GM15510 (cell line): Measurements from ENCODE around the gene PIK3CB.

Experiments
- POLR2A ChIP-seq: IDR thresholded peaks from 3 replicates; pipeline ENCODE4 v1.6.1; 2011; ENCODE audit warnings: borderline replicate concordance; ENCODE audit not compliant: insufficient read length; ENCODE audit errors: extremely low read depth

The PIK3CB gene

GRCh38 chr3:138834596-138835396, at the start of gene PIK3CB:
TSS of gene PIK3CB (minus strand) at chr3:138834928. CDS start at chr3:138759343, 75,585 bp downstream.
- TF ChIP-seq POLR2A, result peak; percentile 82

- no peak for TF ChIP-seq POLR2A
These were observed 46.5 kb upstream of the PIK3CB start for GRCh38 chr3:138881233-138881632.

GRCh38 chr3:138879541-138880380, 45.0 kb upstream of the PIK3CB start:
- TF ChIP-seq POLR2A, result no peak

DNA sequence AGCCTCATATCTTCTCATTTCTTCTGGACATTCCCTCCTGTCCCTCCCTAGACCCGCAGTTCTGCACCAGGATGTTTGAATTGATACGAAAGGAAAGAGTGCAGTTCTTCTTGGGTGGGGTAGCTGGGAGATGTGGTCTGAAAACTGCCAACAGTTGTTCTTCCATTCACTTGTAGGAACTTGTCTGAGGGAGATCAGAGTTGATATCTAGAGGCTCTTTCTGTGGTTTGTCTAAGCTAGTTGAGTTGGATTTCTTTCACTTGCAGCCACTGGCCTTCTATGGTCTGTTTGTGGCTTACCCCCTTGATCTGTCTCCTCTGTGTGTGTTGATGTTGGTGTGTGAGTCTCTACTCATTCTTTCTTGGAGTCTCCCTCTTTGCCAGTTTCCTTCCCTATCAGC, 42.5 kb upstream of the PIK3CB start:
- TF ChIP-seq POLR2A, result no peak

DNA sequence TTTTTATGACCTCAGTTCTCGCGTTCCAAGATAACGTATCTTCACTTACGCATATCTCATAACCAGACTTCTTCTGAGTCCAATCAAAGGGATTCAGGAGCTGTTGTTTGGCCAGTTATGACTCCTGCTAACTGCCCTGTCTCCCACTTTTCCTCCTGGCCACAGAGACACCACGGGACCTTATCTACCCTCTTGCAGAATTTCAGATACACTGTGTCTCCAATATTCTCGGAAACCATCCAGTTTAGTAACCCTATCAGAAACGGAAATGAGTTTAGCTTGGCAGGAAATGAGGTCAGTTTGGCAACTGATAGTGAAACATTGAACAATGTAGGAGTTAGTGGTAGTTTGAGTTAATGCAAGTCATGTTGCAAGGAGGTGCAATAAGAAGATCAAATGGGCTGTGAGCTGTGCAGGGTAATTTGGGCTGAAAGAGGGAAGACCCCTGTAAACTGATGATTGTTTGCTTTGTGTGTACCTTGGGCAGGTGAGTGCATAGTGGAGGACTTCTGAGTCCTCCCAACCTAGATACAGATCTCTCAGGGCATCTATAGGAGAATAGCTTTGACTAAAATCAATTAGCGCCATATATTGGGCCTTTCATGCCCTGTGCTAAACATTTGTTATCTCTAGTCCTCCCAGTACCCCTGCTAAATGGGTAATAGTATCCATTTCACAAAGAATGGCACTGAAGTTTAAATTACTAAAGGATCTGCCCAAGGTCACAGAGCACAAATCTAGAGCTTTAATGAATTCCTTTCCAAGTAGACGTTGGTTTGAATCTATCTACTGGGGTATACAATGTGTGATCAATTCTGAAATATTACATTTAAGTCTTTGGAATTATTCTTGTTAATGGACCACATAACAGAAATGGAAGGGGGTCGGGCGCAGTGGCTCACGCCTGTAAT, 41.3 kb upstream of the PIK3CB start:
- no peak for TF ChIP-seq POLR2A

DNA sequence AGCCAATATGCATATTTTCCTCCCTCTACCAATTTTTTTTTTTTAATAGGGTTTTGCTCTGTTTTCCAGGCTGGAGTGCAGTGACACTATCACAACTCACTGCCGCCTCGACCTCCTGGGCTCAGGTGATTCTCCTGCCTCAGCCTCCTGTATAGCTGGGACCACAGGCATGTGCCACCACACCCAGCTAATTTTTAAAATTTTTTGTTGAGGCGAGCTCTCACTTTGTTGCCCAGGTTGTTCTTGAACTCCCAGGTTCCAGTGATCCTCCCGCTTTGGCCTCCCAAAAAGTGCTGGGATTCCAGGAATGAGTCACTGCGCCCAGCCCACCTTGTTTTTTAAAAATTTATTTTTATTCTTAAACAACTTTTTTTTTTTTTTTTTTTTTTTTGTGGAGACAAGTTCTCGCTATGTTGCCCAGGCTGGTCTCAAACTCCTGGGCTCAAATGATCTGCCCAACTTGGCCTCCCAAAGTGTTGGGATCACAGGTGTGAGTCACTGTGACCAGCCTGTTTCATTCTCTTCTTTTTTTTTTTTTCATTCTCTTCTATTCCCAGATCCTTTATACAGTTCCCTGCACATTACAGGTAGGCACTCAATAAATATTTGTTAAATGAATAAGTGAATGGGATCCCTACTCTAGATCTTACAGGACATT, 40.5 kb upstream of the PIK3CB start:
- no peak for TF ChIP-seq POLR2A

DNA sequence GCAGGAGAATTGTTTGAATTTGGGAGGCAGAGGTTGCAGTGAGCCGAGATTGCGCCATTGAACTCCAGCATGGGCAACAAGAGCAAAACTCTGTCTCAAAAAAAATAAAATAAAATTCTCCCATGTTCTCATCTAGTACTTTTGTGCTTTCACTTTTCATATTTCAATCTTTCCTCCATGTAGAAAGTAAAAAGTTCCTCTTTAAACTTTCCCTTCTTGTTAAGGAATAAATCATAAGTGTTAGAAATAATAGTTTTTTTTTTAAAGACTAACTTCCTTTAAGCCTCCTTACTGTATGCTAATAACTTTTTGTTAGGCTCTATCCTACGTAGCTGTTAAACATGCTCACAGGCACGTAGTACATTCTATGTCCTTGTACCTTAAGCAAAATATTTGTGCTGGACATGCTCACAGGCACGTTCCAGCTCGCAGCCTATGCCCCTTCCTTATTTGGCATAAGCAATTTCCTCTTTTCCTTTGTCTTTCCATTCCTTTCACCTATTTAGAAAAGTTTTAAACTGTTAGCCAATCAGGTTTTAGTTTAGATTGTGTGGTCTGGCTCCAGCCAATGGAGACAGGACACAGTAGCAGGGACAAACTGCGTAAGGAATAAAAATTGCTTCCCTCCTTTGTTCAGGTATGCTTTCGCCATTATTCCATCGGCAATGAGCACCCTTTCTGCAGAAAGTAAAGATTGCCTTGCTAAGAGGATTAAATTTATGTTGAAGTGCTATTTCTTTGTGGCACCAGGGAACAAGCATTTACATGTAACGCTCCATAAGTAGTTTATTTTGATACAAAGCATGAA, 38.9 kb upstream of the PIK3CB start:
- TF ChIP-seq POLR2A, result no peak

GRCh38 chr3:138872632-138873031, 37.9 kb upstream of the PIK3CB start:
- no peak for TF ChIP-seq POLR2A

GRCh38 chr3:138867996-138868395, 33.3 kb upstream of the PIK3CB start:
- TF ChIP-seq POLR2A, result no peak

DNA sequence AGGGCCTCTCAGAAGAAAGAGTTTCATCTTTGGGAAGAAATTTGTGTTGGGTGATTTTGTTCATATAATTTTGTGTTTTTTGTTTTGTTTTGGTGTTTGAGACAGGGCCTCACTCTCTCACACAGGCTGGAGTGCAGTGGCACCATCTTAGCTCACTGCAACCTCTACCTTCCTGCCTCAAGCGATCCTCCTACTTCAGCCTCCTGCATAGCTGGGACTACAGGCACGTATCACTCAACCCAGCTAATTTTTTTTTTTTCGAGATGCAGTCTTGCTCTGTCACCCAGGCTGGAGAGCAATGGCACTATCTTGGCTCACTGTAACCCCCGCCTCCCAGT, 29.0 kb upstream of the PIK3CB start:
- TF ChIP-seq POLR2A, result no peak

DNA sequence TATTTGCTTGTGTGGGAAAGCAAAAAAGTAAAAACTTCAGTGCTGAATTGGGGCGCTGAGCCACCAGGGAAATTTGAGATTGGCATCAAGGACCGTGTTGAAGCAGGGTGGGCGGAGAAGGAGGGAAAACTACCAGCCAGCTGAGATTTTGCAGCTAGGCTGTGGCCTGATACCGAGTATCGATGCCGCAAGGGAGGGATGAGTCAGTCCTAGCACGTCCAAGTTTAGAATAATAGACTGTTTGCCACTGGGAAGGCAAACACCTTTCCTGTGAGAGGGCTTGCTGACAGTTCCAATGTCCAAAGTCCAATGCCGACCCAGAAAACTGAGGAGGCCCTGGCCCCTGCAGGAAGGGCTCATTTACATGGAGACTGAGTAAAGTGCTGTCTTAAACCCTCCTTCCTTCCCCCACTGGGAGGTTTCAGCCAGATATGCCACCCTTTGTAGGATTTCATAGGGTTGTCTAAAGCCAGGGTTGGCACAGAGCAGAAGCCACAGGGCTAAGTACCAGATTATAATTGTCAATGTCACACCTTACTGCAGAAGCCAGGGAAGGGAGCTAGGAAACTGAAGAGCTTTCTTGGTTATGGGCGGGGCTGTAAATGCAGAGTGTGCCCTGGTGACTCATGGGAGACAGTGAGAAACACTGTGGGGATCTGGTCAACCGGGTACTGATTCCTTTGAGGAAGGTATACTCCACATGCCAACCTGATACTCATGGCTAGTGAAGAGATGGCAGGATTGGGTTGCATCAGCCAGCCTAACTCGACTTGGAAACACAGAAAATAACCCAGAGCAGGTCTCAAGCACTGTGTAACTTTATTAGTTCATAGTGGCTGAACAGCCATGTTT, 28.4 kb upstream of the PIK3CB start:
- no peak for TF ChIP-seq POLR2A

DNA sequence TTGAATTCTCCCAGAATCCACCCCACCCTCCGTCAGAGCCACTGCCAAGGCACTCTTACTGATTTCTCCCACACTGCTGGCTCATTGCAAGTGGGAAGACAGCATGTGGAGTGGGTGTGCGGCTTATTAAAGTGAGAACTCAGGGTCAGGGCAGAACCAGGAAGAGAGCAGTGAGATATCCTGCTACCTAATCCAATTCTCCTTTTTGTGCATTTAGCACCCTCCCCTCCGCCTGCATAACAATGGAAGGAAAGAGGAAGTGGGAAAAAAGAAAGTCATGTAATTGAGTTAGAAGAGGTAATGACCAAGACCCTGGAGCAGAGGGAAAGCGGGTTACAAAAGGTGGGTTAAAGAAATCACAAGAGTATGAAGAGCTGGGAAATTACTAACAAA, 27.8 kb upstream of the PIK3CB start:
- no peak for TF ChIP-seq POLR2A

DNA sequence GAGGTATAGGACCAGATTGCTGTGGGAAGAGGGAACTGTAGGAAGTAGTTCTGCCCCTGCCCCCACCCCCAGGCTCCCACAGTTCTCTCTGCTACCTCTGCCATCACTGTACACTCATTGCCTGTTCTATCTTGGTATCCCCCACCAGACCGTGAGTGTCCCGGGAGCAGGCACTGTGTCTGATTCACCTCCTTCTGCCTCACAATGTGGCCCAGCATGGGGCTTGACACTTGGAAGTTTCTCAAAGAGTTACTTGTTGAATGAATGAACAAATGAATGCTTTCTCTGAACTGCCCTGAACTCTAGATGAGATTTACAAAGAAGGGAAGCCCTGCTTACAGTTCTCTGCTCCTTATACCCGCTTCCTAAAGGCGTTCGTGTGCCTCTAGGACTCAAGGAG, 27.1 kb upstream of the PIK3CB start:
- no peak for TF ChIP-seq POLR2A
